Measurements from ENCODE around the gene EPHA3. TPM values are rescaled to one million over a fixed set of nuclear protein-coding genes. Genes with fewer than 3 reads are reported as not detected.
A peak's percentile ranks its signal among the peaks of the same experiment; 100 is the strongest.

EPHA3 gene
- total RNA-seq, 1 experiment from 2014 or later = not detected

DNA sequence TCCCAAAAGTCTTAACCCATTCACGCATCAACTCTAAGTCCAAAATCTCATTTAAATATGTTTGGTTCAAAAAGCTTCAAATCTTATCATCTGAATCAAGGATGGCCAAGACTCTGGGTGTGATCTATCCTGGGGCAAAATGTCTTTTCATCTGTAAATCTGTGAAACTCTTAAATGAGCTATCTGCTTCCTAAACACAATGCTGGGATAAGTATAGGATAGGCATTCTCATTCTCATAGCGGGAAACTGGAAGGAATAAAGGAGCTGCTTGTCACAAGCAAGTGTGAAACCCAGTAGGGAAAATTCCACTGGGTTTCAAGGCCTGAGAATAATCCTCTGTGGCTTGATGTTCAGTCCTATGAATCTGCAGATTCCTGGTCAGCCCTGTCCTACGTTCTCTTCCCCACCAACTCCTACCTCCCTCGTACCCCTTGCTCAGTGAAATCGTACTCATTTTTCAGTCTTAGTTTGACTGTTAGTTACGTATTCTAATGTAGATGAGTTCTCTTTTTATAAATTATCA is 156.7 kb downstream of the EPHA3 start:
- in situ Hi-C loops (cut with HindIII; ENCODE audit: low pct_unique_long_range_greater_than_20kb, low sequenced_read_pairs) = no loop called here
- no peak for DNase-seq (ENCODE audit: low read depth)

- DNase-seq (ENCODE audit: low read depth) = no peak
- in situ Hi-C loops (cut with HindIII; ENCODE audit: low pct_unique_long_range_greater_than_20kb, low sequenced_read_pairs) = no loop called here
Measured at GRCh38 chr3:89266074-89266473, 158.7 kb downstream of the EPHA3 start.

GRCh38 chr3:89268059-89268458 is 160.6 kb downstream of the EPHA3 start:
- no peak for DNase-seq (ENCODE audit: low read depth)
- in situ Hi-C loops (cut with HindIII; ENCODE audit: low pct_unique_long_range_greater_than_20kb, low sequenced_read_pairs) = no loop called here

GRCh38 chr3:89270201-89270600 is 162.8 kb downstream of the EPHA3 start:
- in situ Hi-C loops (cut with HindIII; ENCODE audit: low pct_unique_long_range_greater_than_20kb, low sequenced_read_pairs) = no loop called here
- no peak for DNase-seq (ENCODE audit: low read depth)

DNA sequence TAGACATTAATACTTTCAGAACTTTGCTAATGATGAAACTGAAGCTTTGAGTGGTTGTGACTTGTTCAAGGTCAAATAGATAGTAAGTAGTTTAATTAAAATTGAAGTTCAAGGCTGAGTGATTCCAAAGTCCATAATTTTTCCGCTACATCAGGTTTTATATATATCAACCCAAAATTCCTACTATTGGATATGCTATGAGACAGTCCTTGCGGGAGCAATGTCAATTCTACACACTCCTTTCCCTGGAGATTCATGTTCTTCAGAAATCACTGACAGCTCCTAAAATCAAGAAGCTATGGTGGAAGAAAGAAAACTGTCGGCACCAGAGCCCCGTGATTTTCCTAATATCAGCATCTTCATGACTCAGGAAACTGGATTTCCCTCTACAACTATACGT is 167.6 kb downstream of the EPHA3 start:
- DNase-seq (ENCODE audit: low read depth) = no peak
- in situ Hi-C loops (cut with HindIII; ENCODE audit: low pct_unique_long_range_greater_than_20kb, low sequenced_read_pairs) = no loop called here

- in situ Hi-C loops (cut with HindIII; ENCODE audit: low pct_unique_long_range_greater_than_20kb, low sequenced_read_pairs) = no loop called here
- DNase-seq (ENCODE audit: low read depth) = no peak
Measured at GRCh38 chr3:89276116-89276515, 168.7 kb downstream of the EPHA3 start.

- in situ Hi-C loops (cut with HindIII; ENCODE audit: low pct_unique_long_range_greater_than_20kb, low sequenced_read_pairs) = no loop called here
- no peak for DNase-seq (ENCODE audit: low read depth)
Measured at GRCh38 chr3:89278302-89279025, 171.0 kb downstream of the EPHA3 start.

GRCh38 chr3:89280301-89280700 is 172.9 kb downstream of the EPHA3 start:
- in situ Hi-C loops (cut with HindIII; ENCODE audit: low pct_unique_long_range_greater_than_20kb, low sequenced_read_pairs) = no loop called here
- DNase-seq (ENCODE audit: low read depth) = no peak

- DNase-seq (ENCODE audit: low read depth) = no peak
- in situ Hi-C loops (cut with HindIII; ENCODE audit: low pct_unique_long_range_greater_than_20kb, low sequenced_read_pairs) = no loop called here
Measured at GRCh38 chr3:89280822-89281365, 173.5 kb downstream of the EPHA3 start.

DNA sequence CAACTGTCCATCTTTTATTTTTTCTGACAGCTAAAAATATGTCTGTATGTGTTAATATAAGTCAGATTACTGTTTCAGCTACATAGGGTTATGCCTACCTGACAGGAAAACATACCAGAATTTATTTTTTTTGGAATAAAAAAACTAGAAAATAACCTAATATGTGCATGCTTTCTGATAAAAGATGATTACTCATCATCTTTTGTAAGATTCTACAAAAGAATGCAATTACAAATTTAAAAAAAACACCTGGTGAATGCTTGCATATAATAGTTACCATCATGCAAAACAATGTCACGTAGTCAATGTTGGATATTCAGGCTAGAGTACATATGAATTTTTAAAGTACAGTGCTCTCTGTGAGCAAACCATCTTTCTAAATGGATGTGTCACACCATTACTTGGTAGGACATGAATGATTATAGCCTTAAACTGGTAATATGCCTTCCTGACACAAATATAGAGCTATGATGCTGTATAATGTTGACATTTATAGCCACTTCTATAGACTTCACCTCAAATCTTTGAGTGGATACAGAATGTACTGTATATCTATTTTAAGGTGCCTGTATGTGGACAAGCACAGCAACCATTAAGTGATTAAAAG is 180.6 kb downstream of the EPHA3 start:
- in situ Hi-C loops (cut with HindIII; ENCODE audit: low pct_unique_long_range_greater_than_20kb, low sequenced_read_pairs) = no loop called here
- DNase-seq (ENCODE audit: low read depth) = no peak

DNA sequence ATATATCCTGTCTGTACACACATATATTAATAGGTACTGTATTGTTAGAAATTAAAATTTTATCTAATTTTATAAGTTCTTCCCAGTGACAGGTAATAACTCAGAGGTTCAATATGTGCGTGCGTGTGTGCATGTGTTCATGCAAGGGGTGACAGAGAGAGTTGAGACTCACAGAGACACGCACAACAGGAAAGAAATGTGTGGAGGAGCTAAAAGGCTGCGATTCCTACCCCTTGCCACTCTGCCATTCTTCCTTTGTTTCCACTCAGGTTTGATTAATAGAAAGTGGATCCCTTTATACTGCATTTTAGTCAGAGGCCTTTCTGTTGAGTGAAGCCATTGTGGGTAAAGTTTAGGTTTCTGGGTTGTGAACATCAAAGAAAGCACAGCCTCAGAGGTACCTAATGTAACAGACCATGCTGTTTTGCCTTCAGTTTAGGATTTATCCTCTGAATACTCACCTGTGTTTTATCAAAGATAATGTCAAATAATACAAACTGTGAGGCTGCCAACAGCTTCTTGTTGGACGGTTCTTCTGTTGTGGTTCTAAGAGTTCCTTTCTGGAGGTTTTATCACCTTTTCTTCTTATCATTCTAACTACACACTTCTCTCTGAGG is 182.3 kb downstream of the EPHA3 start:
- no peak for DNase-seq (ENCODE audit: low read depth)
- in situ Hi-C loops (cut with HindIII; ENCODE audit: low pct_unique_long_range_greater_than_20kb, low sequenced_read_pairs) = no loop called here

DNA sequence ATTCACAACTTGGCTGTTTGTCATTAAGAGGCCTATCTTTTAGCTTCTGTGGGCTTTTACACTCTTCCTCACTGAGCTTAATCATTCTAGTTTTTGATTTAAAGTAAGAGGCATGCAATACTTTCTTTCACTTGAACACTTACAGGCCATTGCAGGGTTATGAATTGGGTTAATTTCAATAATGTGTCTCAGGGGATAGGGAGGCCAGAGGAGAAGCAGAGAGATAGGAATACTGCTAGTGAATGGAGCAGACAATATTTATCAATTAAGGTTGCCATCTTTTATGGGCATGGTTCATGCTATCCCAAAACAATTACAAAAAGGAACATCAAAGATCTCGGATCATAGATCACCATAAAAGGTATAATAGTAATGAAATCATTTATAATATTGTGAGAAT is 189.8 kb downstream of the EPHA3 start:
- no peak for DNase-seq (ENCODE audit: low read depth)
- in situ Hi-C loops (cut with HindIII; ENCODE audit: low pct_unique_long_range_greater_than_20kb, low sequenced_read_pairs) = no loop called here

DNA sequence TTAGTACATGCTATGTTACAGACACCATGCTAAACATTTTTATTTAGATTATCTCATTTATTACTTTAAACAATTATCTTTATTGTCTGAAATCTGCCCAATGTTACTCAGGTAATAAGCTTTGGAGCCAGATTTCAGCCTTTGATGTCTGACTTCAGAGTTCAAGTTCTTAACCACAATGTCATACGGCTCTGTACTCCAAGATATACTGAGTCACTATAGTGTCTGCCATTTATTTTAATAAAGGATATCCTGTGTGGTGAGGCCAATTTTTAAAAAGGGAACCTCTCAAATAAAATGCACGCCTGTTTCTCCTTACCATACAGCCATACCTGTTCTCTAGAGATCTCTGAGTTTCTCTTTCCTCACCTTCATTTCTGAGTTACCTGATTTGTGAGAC is 193.1 kb downstream of the EPHA3 start:
- no peak for DNase-seq (ENCODE audit: low read depth)
- in situ Hi-C loops (cut with HindIII; ENCODE audit: low pct_unique_long_range_greater_than_20kb, low sequenced_read_pairs) = no loop called here

- in situ Hi-C loops (cut with HindIII; ENCODE audit: low pct_unique_long_range_greater_than_20kb, low sequenced_read_pairs) = no loop called here
Measured at GRCh38 chr3:89300981-89301380, 193.6 kb downstream of the EPHA3 start.

GRCh38 chr3:89303701-89304100 is 196.3 kb downstream of the EPHA3 start:
- in situ Hi-C loops (cut with HindIII; ENCODE audit: low pct_unique_long_range_greater_than_20kb, low sequenced_read_pairs) = no loop called here
- no peak for DNase-seq (ENCODE audit: low read depth)

More at GRCh38 chr3:89300981-89301380, 193.6 kb downstream of the EPHA3 start:
- DNase-seq (ENCODE audit: low read depth) = no peak

DNA sequence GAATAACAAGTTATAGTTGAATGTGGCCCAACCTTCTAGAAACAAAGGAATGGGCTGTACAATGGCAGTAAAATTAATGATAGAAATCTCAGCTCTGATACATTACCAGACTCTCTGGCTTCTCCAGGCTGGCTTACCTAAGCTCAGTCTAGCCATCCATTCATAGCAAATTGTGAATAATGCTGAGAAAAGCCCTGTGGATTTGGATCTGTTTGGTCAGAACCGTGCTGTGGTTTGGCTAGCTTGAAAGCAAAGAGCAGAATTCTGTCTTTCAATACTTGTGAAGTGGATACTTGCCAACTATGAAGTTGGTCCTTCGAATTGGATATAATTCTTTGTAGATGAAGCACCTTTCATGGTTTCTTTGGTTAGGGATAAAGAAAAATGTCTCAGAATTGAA is 199.1 kb downstream of the EPHA3 start:
- in situ Hi-C loops (cut with HindIII; ENCODE audit: low pct_unique_long_range_greater_than_20kb, low sequenced_read_pairs) = no loop called here
- DNase-seq (ENCODE audit: low read depth) = no peak

GRCh38 chr3:89311581-89311980 is 204.2 kb downstream of the EPHA3 start:
- no peak for DNase-seq (ENCODE audit: low read depth)
- in situ Hi-C loops (cut with HindIII; ENCODE audit: low pct_unique_long_range_greater_than_20kb, low sequenced_read_pairs) = no loop called here

GRCh38 chr3:89312141-89312540 is 204.7 kb downstream of the EPHA3 start:
- in situ Hi-C loops (cut with HindIII; ENCODE audit: low pct_unique_long_range_greater_than_20kb, low sequenced_read_pairs) = no loop called here
- DNase-seq (ENCODE audit: low read depth) = no peak

- in situ Hi-C loops (cut with HindIII; ENCODE audit: low pct_unique_long_range_greater_than_20kb, low sequenced_read_pairs) = no loop called here
- peak; percentile 17 for DNase-seq (ENCODE audit: low read depth)
Measured at GRCh38 chr3:89314454-89315098, 207.2 kb downstream of the EPHA3 start.
